Liver (tissue), 3 donors: ENCODE results near the gene OLR1.

Experiments
- CTCF ChIP-seq: fragments of 150-350 bp; IDR thresholded peaks from 2 replicates; pipeline ENCODE4 v1.5.1; 2017; ENCODE audit warnings: improper control_type of control experiment, low read depth, low read length; ENCODE audit not compliant: missing input control
- FOXA1 ChIP-seq: IDR thresholded peaks from 2 replicates; pipeline ENCODE4 v1.6.1; 2016; ENCODE audit warnings: antibody characterized with exemption
- HNF4G ChIP-seq: IDR thresholded peaks from 2 replicates; pipeline ENCODE4 v1.6.1; 2016; ENCODE audit warnings: antibody characterized with exemption
- JUND ChIP-seq, 2 donors: IDR thresholded peaks; 2 replicates each; pipeline ENCODE4 v1.6.1; 2016; ENCODE audit warnings: antibody characterized with exemption in 2 of 2
- RAD21 ChIP-seq, 2 donors: IDR thresholded peaks; 2 replicates each; pipeline ENCODE4 v1.6.1; 2016; ENCODE audit warnings: antibody characterized with exemption in 2 of 2, mild to moderate bottlenecking in 2 of 2
- REST ChIP-seq: IDR thresholded peaks from 2 replicates; pipeline ENCODE4 v1.6.1; 2016; ENCODE audit warnings: antibody characterized with exemption, mild to moderate bottlenecking
- YY1 ChIP-seq: IDR thresholded peaks from 2 replicates; pipeline ENCODE4 v1.6.1; 2016; ENCODE audit warnings: antibody characterized with exemption, mild to moderate bottlenecking
- TF ChIP-seq, protein P1 (sequence below): IDR thresholded peaks from 2 replicates; pipeline ENCODE4 v1.6.1; 2016; ENCODE audit warnings: antibody characterized with exemption
- donor health status: healthy.
- donor health status: healthy.

- TF ChIP-seq REST (no peak), CTCF (no peak), RAD21 (IDR thresholded peaks at IDR 0.05) (no peak), FOXA1 (no peak), YY1 (no peak), HNF4G (no peak), JUND (IDR thresholded peaks at IDR 0.05) (no peak)
- TF ChIP-seq, protein P1, sequence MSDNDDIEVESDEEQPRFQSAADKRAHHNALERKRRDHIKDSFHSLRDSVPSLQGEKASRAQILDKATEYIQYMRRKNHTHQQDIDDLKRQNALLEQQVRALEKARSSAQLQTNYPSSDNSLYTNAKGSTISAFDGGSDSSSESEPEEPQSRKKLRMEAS = no peak
These were observed 33.4 kb upstream of the OLR1 start for GRCh38 chr12:10205220-10205807.
